Nephron (organoid): ENCODE results near the gene NT5C2.
A peak's percentile ranks its signal among the peaks of the same experiment; 100 is the strongest.
"Not testable (repeated sequence)": the region's sequence is repeated elsewhere in the genome, so short reads cannot be mapped to it uniquely, and the experiment has no call there.

Experiments
- H3K27ac Mint-ChIP-seq, 3 experiments: 2 replicates each; pipeline ENCODE4 v1.8.0; 2020; ENCODE audit warnings: mixed read lengths in 3 of 3, mild to moderate bottlenecking in 2 of 3, moderate library complexity in 1 of 3
- H3K27me3 Mint-ChIP-seq: 2 replicates; pipeline ENCODE4 v1.8.0; 2021; ENCODE audit warnings: low read depth, mild to moderate bottlenecking, moderate library complexity, mixed read lengths
- H3K36me3 Mint-ChIP-seq: 2 replicates; pipeline ENCODE4 v1.8.0; 2020; ENCODE audit warnings: low read depth, mixed read lengths
- H3K4me1 Mint-ChIP-seq: 2 replicates; pipeline ENCODE4 v1.8.0; 2020; ENCODE audit warnings: mixed read lengths
- H3K4me3 Mint-ChIP-seq, 3 experiments: 2 replicates each; pipeline ENCODE4 v1.8.0; 2020; ENCODE audit warnings: mild to moderate bottlenecking in 3 of 3, mixed read lengths in 3 of 3, moderate library complexity in 2 of 3
- H3K9me3 Mint-ChIP-seq: 2 replicates; pipeline ENCODE4 v1.8.0; 2020; ENCODE audit warnings: mixed read lengths
- TF ChIP-seq, protein P1 (sequence below), 3 experiments: fragments of 200-600 bp; sonication (generic); IDR thresholded peaks; one replicate each; pipeline ENCODE4 v1.5.0; 2021; ENCODE audit warnings: antibody characterized with exemption in 3 of 3; ENCODE audit not compliant: unreplicated experiment in 3 of 3

Gene NT5C2

DNA sequence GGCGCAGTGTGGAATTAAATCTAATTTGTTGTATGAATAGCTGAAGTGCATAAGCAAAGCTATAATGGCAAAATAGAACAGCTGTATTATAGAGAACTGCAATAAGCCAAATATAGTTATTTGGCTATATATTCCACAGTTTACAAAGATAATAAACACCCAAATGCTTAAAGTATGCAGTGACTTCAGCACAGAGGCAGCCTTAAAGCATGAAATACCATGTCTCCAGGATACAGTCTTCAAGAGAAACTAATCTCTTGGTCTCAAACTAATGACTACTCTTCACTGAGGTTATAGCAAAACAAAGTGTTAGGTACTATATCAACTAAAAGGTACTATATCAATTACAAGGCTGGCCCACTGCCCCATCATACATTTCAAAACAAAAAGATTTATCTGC is 48.0 kb downstream of the NT5C2 start:
- H3K4me1 Mint-ChIP-seq, result peaks cover 53% of the 10 kb centered on the region
- no peaks in the 10 kb centered on the region for H3K9me3 Mint-ChIP-seq
- TF ChIP-seq, protein P1, sequence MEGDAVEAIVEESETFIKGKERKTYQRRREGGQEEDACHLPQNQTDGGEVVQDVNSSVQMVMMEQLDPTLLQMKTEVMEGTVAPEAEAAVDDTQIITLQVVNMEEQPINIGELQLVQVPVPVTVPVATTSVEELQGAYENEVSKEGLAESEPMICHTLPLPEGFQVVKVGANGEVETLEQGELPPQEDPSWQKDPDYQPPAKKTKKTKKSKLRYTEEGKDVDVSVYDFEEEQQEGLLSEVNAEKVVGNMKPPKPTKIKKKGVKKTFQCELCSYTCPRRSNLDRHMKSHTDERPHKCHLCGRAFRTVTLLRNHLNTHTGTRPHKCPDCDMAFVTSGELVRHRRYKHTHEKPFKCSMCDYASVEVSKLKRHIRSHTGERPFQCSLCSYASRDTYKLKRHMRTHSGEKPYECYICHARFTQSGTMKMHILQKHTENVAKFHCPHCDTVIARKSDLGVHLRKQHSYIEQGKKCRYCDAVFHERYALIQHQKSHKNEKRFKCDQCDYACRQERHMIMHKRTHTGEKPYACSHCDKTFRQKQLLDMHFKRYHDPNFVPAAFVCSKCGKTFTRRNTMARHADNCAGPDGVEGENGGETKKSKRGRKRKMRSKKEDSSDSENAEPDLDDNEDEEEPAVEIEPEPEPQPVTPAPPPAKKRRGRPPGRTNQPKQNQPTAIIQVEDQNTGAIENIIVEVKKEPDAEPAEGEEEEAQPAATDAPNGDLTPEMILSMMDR (IDR thresholded peaks at IDR 0.05; ENCODE audit: unreplicated experiment in 3 of 3), result no peak
- H3K4me3 Mint-ChIP-seq, result peak overlapping the region in 2 of 3 experiments; percentile 51 to 91
- no peaks in the 10 kb centered on the region for H3K27me3 Mint-ChIP-seq
- peaks cover 41% of the 10 kb centered on the region for H3K36me3 Mint-ChIP-seq
- peak overlapping the region; percentile 69 to 85 (median 72) for H3K27ac Mint-ChIP-seq

DNA sequence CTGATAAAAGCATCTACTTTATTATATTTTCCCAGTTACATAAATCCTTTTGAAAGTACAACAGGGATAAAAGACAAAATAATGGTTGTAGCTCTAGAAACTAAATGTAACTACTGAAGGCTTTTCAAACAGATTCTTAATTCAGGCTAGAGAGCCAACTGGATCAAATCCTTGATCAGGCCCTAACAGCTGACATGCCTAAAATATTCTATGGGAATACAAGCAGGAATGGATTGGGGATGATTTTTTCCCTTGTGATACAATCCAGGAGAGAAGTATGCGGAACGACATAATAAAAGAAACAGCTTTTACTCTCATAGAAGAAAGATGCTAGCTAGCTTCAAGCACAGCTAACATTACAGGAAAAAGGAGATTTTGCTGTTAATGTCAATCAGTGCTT is 49.0 kb downstream of the NT5C2 start:
- Mint-ChIP-seq H3K4me3 (peak overlapping the region in 2 of 3 experiments; percentile 69 to 80), H3K27ac (peak overlapping the region; percentile 50 to 92 (median 85)), H3K4me1 (peaks cover 54% of the 10 kb centered on the region), H3K27me3 (no peaks in the 10 kb centered on the region), H3K9me3 (no peaks in the 10 kb centered on the region), H3K36me3 (peaks cover 42% of the 10 kb centered on the region)
- TF ChIP-seq, protein P1 (IDR thresholded peaks at IDR 0.05; ENCODE audit: unreplicated experiment in 3 of 3), result no peak

DNA sequence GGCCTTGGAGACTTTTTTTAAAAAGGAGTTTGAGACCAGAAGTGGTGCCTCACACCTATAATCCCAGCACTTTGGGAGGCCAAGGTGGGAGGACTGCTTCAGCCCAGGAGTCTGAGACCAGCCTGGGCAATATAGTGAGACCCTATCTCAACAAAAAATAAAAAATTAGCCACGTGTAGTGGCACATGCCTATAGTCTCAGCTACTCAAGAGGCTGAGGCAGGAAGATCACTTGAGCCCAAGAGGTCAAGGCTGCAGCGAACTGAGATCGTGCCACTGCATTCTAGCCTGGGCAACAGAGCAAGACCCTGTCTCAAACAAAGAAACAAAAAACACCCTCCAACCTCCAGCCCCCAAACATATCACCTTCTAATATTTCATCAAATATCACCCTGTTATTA is 49.4 kb downstream of the NT5C2 start:
- Mint-ChIP-seq H3K4me1 (peaks cover 54% of the 10 kb centered on the region), H3K4me3 (peak overlapping the region in 2 of 3 experiments; percentile 69 to 80), H3K36me3 (peaks cover 39% of the 10 kb centered on the region), H3K27ac (peak overlapping the region; percentile 50 to 92 (median 85))
- not testable (repeated sequence) for H3K27me3 Mint-ChIP-seq, H3K9me3 Mint-ChIP-seq

DNA sequence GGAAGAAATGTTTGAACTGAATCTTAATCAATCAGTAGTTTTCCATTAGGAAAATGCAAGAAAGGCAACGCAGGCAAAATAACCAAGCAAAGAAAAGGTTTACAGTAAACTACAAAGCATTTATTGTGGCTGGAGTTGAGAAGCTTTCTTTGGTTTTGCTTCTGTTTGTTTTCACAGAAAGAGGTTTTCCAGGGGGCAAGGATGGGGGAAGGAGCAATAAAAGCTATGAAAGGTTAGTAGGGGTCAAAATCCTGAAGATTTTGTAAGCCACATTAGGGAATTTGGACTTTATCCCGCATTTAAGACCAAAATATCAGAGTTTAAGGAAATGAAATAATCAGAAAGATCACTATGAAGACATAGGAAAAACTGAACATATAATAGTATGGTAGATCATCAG is 51.1 kb downstream of the NT5C2 start:
- Mint-ChIP-seq H3K9me3 (no peaks in the 10 kb centered on the region), H3K27me3 (no peaks in the 10 kb centered on the region), H3K4me3 (peak overlapping the region in 1 of 3 experiments; percentile 10), H3K27ac (peak overlapping the region; percentile 26 to 61 (median 45)), H3K36me3 (peaks cover 44% of the 10 kb centered on the region), H3K4me1 (peaks cover 46% of the 10 kb centered on the region)
- TF ChIP-seq, protein P1 (IDR thresholded peaks at IDR 0.05; ENCODE audit: unreplicated experiment in 3 of 3), result no peak

DNA sequence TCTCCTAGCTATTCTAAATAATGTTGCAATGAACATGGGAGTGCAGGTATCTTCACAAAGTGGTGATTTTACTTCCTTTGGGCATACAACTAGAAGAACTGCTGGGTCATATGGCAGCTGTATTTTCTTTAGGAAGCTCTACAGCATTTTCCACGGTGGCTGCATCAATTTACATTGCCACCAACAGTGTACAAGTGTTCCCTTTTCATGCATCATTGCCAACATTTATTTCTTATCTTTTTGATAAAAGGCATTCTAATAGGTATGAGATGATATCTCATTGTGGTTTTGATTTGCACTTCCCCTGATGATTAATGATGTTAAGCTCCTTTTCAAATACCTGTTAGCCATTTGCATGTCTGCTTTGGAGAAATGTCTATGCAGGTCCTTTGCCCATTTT is 52.6 kb downstream of the NT5C2 start:
- TF ChIP-seq, protein P1 (IDR thresholded peaks at IDR 0.05; ENCODE audit: unreplicated experiment in 3 of 3), result no peak
- no peak overlapping the region for H3K27ac Mint-ChIP-seq
- H3K4me1 Mint-ChIP-seq, result peaks cover 31% of the 10 kb centered on the region
- H3K27me3 Mint-ChIP-seq, result no peaks in the 10 kb centered on the region
- H3K9me3 Mint-ChIP-seq, result no peaks in the 10 kb centered on the region
- H3K4me3 Mint-ChIP-seq, result no peak overlapping the region
- H3K36me3 Mint-ChIP-seq, result peaks cover 58% of the 10 kb centered on the region

DNA sequence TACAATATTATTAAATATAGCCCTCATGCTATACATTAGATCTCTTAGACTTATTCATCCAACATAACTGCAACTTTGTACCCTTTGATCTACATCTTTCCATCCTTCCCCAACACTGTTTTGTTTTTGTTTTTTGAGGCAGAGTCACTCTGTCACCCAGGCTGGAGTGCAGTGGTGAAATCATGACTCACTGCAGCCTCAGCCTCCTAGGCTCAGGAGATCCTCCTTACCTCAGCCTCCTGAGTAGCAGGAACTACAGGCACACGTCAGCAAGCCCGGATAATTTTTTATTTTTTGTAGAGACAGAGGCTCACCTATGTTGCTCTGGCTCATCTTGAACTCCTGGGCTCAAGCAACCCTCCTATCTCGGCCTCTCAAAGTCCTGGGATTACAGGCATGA is 53.3 kb downstream of the NT5C2 start:
- Mint-ChIP-seq H3K27ac (no peak overlapping the region), H3K27me3 (no peaks in the 10 kb centered on the region), H3K4me1 (peaks cover 24% of the 10 kb centered on the region), H3K9me3 (peaks cover 6% of the 10 kb centered on the region), H3K4me3 (no peak overlapping the region), H3K36me3 (peaks cover 64% of the 10 kb centered on the region)
- TF ChIP-seq, protein P1 (IDR thresholded peaks at IDR 0.05; ENCODE audit: unreplicated experiment in 3 of 3), result no peak

DNA sequence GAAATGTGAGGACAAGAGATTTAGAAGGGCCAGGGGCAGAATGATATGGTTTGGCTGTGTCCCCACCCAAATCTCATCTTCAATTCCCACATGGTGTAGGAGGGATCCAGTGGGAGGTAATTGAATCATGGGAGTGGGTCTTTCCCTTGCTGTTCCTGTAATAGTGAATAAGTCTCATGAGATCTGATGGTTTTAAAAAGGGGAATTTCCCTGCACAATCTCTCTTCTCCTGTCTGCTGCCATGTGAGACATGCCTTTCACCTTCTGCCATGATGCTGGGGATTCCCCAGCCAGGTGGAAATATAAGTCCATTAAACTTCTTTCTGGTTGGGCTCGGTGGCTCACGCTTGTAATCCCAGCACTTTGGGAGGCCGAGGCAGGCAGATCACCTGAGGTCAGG is 57.9 kb downstream of the NT5C2 start:
- not testable (repeated sequence) for H3K27ac Mint-ChIP-seq, H3K4me3 Mint-ChIP-seq, H3K4me1 Mint-ChIP-seq, H3K27me3 Mint-ChIP-seq
- peaks cover 88% of the 10 kb centered on the region for H3K36me3 Mint-ChIP-seq
- H3K9me3 Mint-ChIP-seq, result peaks cover 18% of the 10 kb centered on the region
